Measurements from ENCODE around the gene SYCP2L. TPM values are rescaled to one million over a fixed set of nuclear protein-coding genes. Genes with fewer than 3 reads are reported as not detected.
A peak's percentile ranks its signal among the peaks of the same experiment; 100 is the strongest.

SYCP2L gene
- total and polyA plus RNA-seq, 2 donors (not counting 3 experiments of a cell fraction or from before 2014, with no cell fraction given) = not detected

DNA sequence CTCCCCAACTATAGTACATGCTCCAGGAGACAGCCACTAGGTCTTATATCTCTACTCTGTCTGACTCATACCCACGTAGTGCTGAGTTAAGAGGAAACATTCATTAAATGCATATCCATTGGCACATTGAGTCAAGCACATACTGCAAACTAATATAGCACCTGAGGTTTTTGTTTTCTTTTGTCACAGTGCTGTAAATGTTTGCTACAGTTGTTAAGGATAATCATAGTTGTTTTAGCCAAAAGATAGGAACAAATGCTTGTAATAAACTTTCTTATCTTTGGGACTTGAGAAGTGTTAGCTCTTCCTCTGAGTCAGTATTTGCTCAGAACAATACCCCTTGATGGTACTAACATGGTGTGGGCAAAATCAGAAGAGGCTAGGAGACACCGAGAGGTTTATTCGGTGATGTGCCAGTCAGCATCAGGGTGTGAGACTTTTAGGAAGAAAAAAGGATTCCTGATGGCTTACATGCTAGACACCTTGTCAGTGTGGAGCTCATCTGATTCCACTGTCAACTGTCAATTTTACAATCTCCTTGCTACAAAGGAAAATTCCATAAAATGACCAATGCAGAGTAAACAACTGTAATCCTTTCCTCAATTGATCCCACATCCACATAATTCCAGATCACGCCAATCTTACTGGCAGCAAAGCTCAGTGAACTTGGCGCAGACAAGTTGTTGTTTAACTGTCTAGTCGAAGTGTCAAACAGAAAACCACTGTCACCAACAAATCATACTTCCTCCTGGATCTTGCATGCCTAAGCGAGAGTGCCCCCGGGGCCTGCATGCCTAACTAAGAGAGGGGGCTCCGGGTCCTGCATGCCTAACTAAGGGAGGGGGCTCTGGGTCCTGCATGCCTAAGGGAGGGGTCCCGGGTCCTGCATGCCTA, 121.1 kb downstream of the SYCP2L start:
- Histone ChIP-seq H3K9ac (replicated peaks; ENCODE audit: extremely low read depth, insufficient read depth, low read length) (no peak overlapping the region), H3K4me3 (replicated peaks in 1 of 3; ENCODE audit: insufficient read depth in 1 of 3, low read depth in 1 of 3, low read length in 3 of 3) (no peak overlapping the region), H3K27ac (ENCODE audit: insufficient read depth, low read depth, low read length) (no peak overlapping the region), H3K9me1 (replicated peaks; ENCODE audit: control insufficient read depth, extremely low read depth, insufficient read depth, low read length) (no peaks in the 10 kb centered on the region), H3K79me2 (ENCODE audit: control insufficient read depth, insufficient read depth, low read length) (no peaks in the 10 kb centered on the region), H3K4me2 (ENCODE audit: insufficient read depth, low read length) (no peak overlapping the region), H3K36me3 (ENCODE audit: control insufficient read depth in 2 of 2, extremely low read depth in 1 of 2, insufficient read depth in 2 of 2, low read length in 2 of 2) (no peaks in the 10 kb centered on the region), H3K27me3 (ENCODE audit: control insufficient read depth in 2 of 2, insufficient read depth in 2 of 2, low read length in 2 of 2) (no peaks in the 10 kb centered on the region), H2AFZ (ENCODE audit: low read depth, low read length) (no peak overlapping the region), H3K9me3 (replicated peaks; ENCODE audit: control insufficient read depth, insufficient read depth, low read length) (no peaks in the 10 kb centered on the region), H3K4me1 (ENCODE audit: control insufficient read depth, extremely low read depth, insufficient read depth, low read length) (peaks cover 8% of the 10 kb centered on the region), H4K20me1 (replicated peaks; ENCODE audit: control insufficient read depth, extremely low read depth, insufficient read depth, low read length) (no peaks in the 10 kb centered on the region)
- ChIA-PET CTCF (interaction anchor here (0.8 to 1.2 kb wide), 2 partner anchors 13 to 54 kb away, joined by 3 to 4 read pairs; no protein-coding TSS in a partner anchor), POLR2A (no interaction called here)
- TF ChIP-seq FOS (IDR thresholded peaks at IDR 0.05; ENCODE audit: borderline replicate concordance, insufficient read depth, low read length) (no peak), EZH2 (IDR thresholded peaks at IDR 0.05; ENCODE audit: borderline replicate concordance, low read depth, low read length, severe bottlenecking) (no peak), MYC (IDR thresholded peaks at IDR 0.05; ENCODE audit: low read depth, low read length) (no peak), GATA2 (IDR thresholded peaks at IDR 0.05; ENCODE audit: insufficient read depth, insufficient read length, low read depth, low read length) (no peak), CTCF (IDR thresholded peaks at IDR 0.05; ENCODE audit: extremely low read depth in 1 of 2, insufficient read depth in 1 of 2, low read depth in 1 of 2, low read length in 2 of 2) (no peak), JUN (IDR thresholded peaks at IDR 0.05; ENCODE audit: borderline replicate concordance, insufficient read depth, insufficient read length, low read depth) (no peak), POLR2AphosphoS5 (IDR thresholded peaks at IDR 0.05; ENCODE audit: insufficient read depth, low read depth, low read length) (no peak), POLR2A (IDR thresholded peaks at IDR 0.05; ENCODE audit: low read depth, low read length) (no peak), MAX (IDR thresholded peaks at IDR 0.05; ENCODE audit: insufficient read depth, insufficient read length) (no peak)
- DNase-seq (ENCODE audit: low read depth, low spot score) = peak; percentile 2
- intact Hi-C loops (cut with micrococcal nuclease) = no loop called here
- dilution Hi-C loops (cut with MboI; ENCODE audit: extremely low pct_ligation_motif_present, low sequenced_read_pairs) = no loop called here
- FAIRE-seq = no peak
- BruUV-seq (replicated peaks) = no TSS peak
